Vagina (tissue), 2 donors: Measurements from ENCODE around the gene TMEM151A. TPM values are rescaled to one million over a fixed set of nuclear protein-coding genes. Genes with fewer than 3 reads are reported as not detected.

Experiments
- DNase-seq, 2 donors: peaks; one replicate each; pipeline ENCODE4 v3.0.0-alpha.2; 2017; ENCODE audit errors: extremely low spot score in 2 of 2
- H3K27ac ChIP-seq: fragments of 200-600 bp; sonication (generic); one replicate; pipeline ENCODE4 v1.5.1; 2019
- H3K27me3 ChIP-seq: fragments of 200-600 bp; sonication (generic); one replicate; pipeline ENCODE4 v1.5.1; 2019
- H3K36me3 ChIP-seq, 2 donors: fragments of 200-600 bp; sonication (generic); one replicate each; pipeline ENCODE4 v1.5.1; 2017 to 2019
- H3K4me1 ChIP-seq: fragments of 200-600 bp; sonication (generic); one replicate; pipeline ENCODE4 v1.5.1; 2019
- H3K4me3 ChIP-seq, 2 donors: fragments of 200-600 bp; sonication (generic); 1 replicate in 1 of 2; 2 replicates in 1 of 2; pipeline ENCODE4 v1.5.1; 2016 to 2019
- H3K9me3 ChIP-seq: fragments of 200-600 bp; sonication (generic); one replicate; pipeline ENCODE4 v1.5.1; 2019
- POLR2A ChIP-seq, 2 donors: fragments of 450-650 bp; IDR thresholded peaks; one replicate each; pipeline ENCODE4 v1.6.1; 2017; ENCODE audit warnings: antibody characterized with exemption in 2 of 2, mild to moderate bottlenecking in 2 of 2, moderate library complexity in 2 of 2
- POLR2AphosphoS5 ChIP-seq, 2 donors: sonication (generic); formaldehyde crosslinking; IDR thresholded peaks; one replicate each; pipeline ENCODE4 v1.9.0; 2017; ENCODE audit warnings: antibody characterized with exemption in 2 of 2, mild to moderate bottlenecking in 2 of 2, low read depth in 1 of 2; ENCODE audit not compliant: insufficient read depth in 1 of 2
- intact Hi-C: fragments of 100-400 bp; cut with DNase I; formaldehyde crosslinking; loops from one replicate; pipeline ENCODE4 v1.15.1; 2023
- total RNA-seq: library from RNA; depleted of rRNA; stranded (reverse); fragments of >200 nt; gene quantifications from one replicate; pipeline ENCODE4 v1.2.3, GENCODE V29; 2016
- TF ChIP-seq, protein P1 (sequence below), 3 experiments: fragments of 450-650 bp in 2 of 3; fragments of 200-600 bp in 1 of 3; sonication (generic) in 1 of 3; IDR thresholded peaks; one replicate each; pipeline ENCODE4 v1.5.1; 2017 to 2019; ENCODE audit warnings: antibody characterized with exemption in 3 of 3, mild to moderate bottlenecking in 2 of 3, moderate library complexity in 2 of 3

The TMEM151A gene
- total RNA-seq, 1 donor from 2014 or later = 1.7 TPM

DNA sequence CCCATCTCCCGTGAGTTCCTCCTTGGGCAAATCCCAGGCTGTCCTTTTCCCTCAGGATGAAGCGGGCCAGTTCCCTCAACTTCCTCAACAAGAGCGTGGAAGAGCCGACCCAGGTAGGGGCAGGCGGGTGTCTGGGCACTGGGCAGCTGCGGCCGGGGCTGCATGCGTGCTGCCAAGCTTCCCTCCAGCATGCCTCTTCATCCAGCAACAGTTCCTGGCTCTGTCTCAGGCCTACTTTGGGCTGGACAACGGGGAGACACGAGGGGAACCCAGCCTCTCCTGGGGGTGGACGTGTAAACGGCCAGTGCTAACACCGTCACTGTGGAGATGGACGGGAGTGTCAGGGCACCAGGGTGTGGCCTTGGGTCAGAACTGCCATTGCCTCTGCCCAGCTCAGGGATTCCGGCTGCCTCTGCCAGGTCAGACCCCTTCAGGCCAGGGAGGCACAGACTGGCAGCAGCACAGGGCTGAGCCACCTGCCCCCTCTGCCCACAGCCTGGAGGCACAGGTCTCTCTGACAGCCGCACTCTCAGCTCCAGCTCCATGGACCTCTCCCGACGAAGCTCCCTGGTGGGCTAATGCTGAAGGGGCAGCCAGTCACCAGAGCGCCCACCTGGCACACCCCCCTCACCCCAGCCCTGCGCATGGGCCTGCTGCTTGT lies 25.2 kb upstream of the TMEM151A start:
- peaks cover 0 to 26% of the 10 kb centered on the region in 2 donors for H3K36me3 ChIP-seq
- H3K4me3 ChIP-seq = peak overlapping the region; percentile 92 to 97
- peak overlapping the region; percentile 98 for H3K27ac ChIP-seq
- intact Hi-C loops = no loop called here
- no peak for DNase-seq
- H3K9me3 ChIP-seq = no peaks in the 10 kb centered on the region
- H3K27me3 ChIP-seq = no peaks in the 10 kb centered on the region
- TF ChIP-seq POLR2AphosphoS5 (IDR thresholded peaks at IDR 0.05; ENCODE audit: insufficient read depth in 1 of 2, low read depth in 1 of 2) (no peak), POLR2A (IDR thresholded peaks at IDR 0.05) (no peak)
- TF ChIP-seq, protein P1, sequence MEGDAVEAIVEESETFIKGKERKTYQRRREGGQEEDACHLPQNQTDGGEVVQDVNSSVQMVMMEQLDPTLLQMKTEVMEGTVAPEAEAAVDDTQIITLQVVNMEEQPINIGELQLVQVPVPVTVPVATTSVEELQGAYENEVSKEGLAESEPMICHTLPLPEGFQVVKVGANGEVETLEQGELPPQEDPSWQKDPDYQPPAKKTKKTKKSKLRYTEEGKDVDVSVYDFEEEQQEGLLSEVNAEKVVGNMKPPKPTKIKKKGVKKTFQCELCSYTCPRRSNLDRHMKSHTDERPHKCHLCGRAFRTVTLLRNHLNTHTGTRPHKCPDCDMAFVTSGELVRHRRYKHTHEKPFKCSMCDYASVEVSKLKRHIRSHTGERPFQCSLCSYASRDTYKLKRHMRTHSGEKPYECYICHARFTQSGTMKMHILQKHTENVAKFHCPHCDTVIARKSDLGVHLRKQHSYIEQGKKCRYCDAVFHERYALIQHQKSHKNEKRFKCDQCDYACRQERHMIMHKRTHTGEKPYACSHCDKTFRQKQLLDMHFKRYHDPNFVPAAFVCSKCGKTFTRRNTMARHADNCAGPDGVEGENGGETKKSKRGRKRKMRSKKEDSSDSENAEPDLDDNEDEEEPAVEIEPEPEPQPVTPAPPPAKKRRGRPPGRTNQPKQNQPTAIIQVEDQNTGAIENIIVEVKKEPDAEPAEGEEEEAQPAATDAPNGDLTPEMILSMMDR (IDR thresholded peaks at IDR 0.05) = no peak
- H3K4me1 ChIP-seq = peaks cover 35% of the 10 kb centered on the region

DNA sequence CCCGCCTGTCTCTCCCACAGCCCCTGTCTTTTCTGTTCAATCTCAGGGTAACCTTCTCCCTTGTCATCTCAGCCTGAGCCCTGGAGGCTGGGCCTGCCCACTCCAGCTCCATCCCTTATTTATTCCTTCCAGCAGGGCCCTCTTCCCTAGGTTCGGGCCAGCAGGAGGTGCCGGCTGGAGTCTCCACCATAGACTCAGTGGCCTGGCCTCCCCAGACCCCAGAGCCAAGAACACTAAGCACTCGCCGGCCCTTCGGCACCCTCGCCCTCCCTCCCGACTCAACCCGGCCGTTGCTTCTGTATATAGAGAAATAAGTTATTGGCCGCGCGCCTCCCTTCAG lies 24.7 kb upstream of the TMEM151A start:
- Histone ChIP-seq H3K4me1 (peaks cover 39% of the 10 kb centered on the region), H3K27ac (peak overlapping the region; percentile 98), H3K9me3 (no peaks in the 10 kb centered on the region), H3K27me3 (no peaks in the 10 kb centered on the region), H3K36me3 (peaks cover 0 to 26% of the 10 kb centered on the region in 2 donors), H3K4me3 (peak overlapping the region; percentile 92 to 97)
- no peak for TF ChIP-seq POLR2AphosphoS5 (IDR thresholded peaks at IDR 0.05; ENCODE audit: insufficient read depth in 1 of 2, low read depth in 1 of 2)
- TF ChIP-seq, protein P1 (IDR thresholded peaks at IDR 0.05) = no peak
- TF ChIP-seq POLR2A (IDR thresholded peaks at IDR 0.05) = no peak
- intact Hi-C loops = no loop called here
- no peak for DNase-seq

DNA sequence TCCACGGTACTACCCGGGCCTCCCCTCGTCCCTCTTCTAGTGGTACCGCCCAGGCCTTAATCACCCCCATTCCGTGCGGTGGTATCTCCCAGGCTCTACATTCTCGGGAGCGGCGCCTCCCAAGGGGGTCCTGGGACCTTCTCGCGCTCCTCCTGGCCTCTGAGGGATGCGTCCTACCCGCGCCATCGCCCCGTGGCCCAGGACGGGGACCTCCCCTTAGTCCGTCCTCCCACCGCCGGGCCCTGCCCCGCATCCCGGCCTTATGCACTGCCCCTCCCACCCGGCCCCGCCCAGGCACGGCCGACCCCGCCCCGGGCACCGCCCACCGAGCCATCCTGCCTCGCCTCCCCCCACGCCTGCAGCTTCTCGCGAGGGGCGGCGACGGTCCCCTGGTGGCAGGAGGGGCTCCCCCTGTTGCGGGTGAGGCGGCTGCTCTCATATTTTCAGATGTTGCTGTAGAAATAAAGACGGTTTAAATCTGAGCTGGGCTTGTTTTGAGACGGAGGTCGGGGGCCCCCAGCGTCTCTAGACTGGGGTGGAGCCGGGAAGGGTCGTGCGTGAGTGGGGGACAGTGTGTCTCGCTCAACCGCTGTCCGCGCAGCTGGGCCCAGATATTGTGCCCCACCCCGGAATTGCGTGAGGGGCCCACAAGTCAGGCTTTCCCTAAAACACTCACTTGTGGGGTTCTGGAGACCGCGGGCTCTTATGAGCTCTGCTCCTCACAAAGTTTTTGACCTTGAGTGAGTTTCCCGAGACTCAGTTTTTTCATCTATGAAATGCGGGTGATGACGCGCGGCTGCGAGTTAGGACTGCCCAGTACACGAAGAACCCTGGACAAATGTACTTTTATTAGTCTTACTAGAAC lies 24.1 kb upstream of the TMEM151A start:
- H3K27ac ChIP-seq = peak overlapping the region; percentile 98
- peaks cover 39% of the 10 kb centered on the region for H3K4me1 ChIP-seq
- no peaks in the 10 kb centered on the region for H3K27me3 ChIP-seq
- peak in 1 of 2 donors; percentile 96 for DNase-seq
- no peaks in the 10 kb centered on the region for H3K9me3 ChIP-seq
- H3K4me3 ChIP-seq = peak overlapping the region; percentile 92 to 97
- TF ChIP-seq POLR2A (IDR thresholded peaks at IDR 0.05) (peak in 1 of 2 donors; percentile 79), POLR2AphosphoS5 (IDR thresholded peaks at IDR 0.05; ENCODE audit: insufficient read depth in 1 of 2, low read depth in 1 of 2) (peak in 1 of 2 donors; percentile 94)
- TF ChIP-seq, protein P1 (IDR thresholded peaks at IDR 0.05) = no peak
- peaks cover 0 to 26% of the 10 kb centered on the region in 2 donors for H3K36me3 ChIP-seq
- intact Hi-C loops = no loop called here

GRCh38 chr11:66268244-66268951 lies 23.3 kb upstream of the TMEM151A start, which contains the start of gene RAB1B:
TSS of gene RAB1B (plus strand) at chr11:66268639. CDS start at chr11:66268680, 41 bp downstream.
- Histone ChIP-seq H3K27me3 (no peaks in the 10 kb centered on the region), H3K4me3 (peak within 1 kb of the TSS; percentile 92 to 97), H3K36me3 (peaks cover 0 to 28% of the 10 kb centered on the region in 2 donors), H3K4me1 (peaks cover 41% of the 10 kb centered on the region), H3K27ac (peak within 1 kb of the TSS; percentile 98), H3K9me3 (no peaks in the 10 kb centered on the region)
- intact Hi-C loops = no loop called here
- TF ChIP-seq, protein P1 (IDR thresholded peaks at IDR 0.05) = no peak
- TF ChIP-seq POLR2AphosphoS5 (IDR thresholded peaks at IDR 0.05; ENCODE audit: insufficient read depth in 1 of 2, low read depth in 1 of 2) = peak; percentile 86 to 89
- TF ChIP-seq POLR2A (IDR thresholded peaks at IDR 0.05) = peak in 1 of 2 donors; percentile 79
- DNase-seq = peak; percentile 100
